Activated gamma-delta T cell treated with Interleukin-2 at 50 U/mL for 16 hours (primary cell): ENCODE data around the gene SPNS1.

Source experiments
- DNase-seq: peaks from one replicate; pipeline ENCODE4 v3.0.0-alpha.2; 2020

The SPNS1 gene

DNA sequence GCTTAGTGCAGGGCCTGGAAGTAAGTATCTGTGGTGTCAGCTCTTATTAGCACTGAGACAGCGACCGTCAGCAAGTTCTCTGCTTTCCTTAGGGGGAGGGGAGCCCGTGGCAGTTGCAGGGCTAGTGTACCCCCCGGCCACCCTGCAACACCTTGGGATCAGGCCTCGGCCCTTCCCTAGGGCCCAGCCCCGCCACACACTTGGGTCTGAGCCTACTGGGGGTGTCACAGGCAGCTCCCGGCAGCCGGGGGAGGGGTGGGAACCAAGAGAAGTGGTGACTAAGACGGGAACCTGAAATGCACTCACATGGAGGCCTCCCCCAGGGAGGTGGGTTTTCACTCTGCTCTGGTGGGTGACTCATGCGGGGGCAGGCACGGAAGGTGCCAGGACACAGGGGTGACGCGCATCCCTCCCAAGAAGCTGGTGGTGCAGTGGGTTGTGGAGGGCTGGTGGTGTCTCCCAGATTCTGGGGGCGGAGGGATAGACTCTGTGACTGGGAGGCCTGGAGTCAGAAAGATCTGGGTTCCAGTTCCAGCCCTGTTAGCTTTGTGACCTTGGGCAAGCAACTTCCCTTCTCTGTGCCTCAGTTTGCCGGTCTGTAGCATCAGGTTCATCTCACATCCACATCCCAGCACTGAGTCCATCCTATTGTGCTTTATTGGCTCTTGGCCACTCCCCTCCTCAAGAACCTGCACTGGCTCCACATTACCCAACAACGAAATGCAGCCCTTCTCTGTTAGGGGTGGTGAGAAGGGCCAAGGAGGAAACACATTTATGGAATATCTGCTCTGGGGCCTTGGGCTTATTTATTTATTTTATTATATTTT lies 54.8 kb downstream of the SPNS1 start:
- peak; percentile 79 for DNase-seq

DNA sequence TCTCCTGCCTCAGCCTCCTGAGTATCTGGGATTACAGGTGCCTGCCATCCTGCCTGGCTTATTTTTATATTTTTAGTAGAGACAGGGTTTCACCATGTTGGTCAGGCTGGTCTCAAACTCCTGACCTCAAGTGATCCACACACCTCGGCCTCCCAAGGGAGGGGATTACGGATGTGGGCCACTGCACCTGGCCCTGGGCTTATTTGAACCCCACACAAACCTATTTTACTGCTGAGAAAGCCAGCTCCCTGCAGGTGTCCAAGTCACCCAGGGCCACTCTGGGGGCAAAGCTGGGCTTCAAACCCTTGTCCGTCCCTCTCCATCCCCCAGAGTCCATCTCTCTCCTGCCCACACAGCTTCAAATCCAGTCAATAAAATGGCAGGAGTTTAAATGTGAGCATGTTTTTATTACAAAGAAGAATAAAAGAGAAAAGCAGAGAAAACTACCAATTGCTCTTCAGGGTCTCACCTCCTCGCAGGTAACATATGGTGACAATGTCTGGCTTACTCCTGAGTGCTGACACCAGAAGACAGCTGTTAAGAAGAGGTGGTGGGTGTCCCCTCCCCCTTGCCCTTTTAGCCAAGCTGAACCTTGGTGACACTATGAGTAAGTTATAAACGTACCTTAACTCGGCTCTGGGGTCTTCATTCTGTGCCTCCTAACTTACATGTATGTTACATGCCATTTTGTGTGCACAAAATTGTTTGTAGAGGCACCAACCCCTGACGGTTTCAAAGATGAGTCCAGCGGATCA lies 55.7 kb downstream of the SPNS1 start:
- DNase-seq, result no peak
